Bronchial epithelial cell (primary cell): Measurements from ENCODE around the gene EDN2. TPM values are rescaled to one million over a fixed set of nuclear protein-coding genes. Genes with fewer than 3 reads are reported as not detected.

Experiments used
- DNase-seq: peaks from one replicate; pipeline ENCODE4 v3.0.0-alpha.2; 2010; ENCODE audit warnings: low read depth
- FAIRE-seq: peaks from 2 replicates; lab custom pipeline; 2011; peaks lifted over from hg19 to GRCh38; lab: Jason Lieb, UNC
- H3K27me3 ChIP-seq: 2 replicates; pipeline ENCODE4 v1.5.1; 2011; ENCODE audit warnings: low read length; ENCODE audit not compliant: control insufficient read depth, insufficient read depth
- H3K36me3 ChIP-seq: 2 replicates; pipeline ENCODE4 v1.5.1; 2011; ENCODE audit warnings: low read length; ENCODE audit not compliant: control insufficient read depth, insufficient read depth
- H3K4me3 ChIP-seq: 2 replicates; pipeline ENCODE4 v1.5.1; 2011; ENCODE audit warnings: mild to moderate bottlenecking, low read depth, low read length, control low read depth
- CTCF ChIP-seq: IDR thresholded peaks from 2 replicates; pipeline ENCODE4 v1.5.1; 2011; ENCODE audit warnings: mild to moderate bottlenecking, moderate library complexity, low read length, control low read depth, inconsistent platforms; ENCODE audit not compliant: insufficient read depth, severe bottlenecking
- total RNA-seq: library from RNA; depleted of rRNA; stranded (reverse); fragments of >200 nt; gene quantifications from 2 replicates; pipeline ENCODE4 v1.2.1, GENCODE V29; 2014

The EDN2 gene
- total RNA-seq, 1 donor from 2014 or later, result 1.6 TPM

- DNase-seq, result peak; percentile 67
Observed at GRCh38 chr1:41465741-41466140, 18.7 kb downstream of the EDN2 start.

GRCh38 chr1:41464885-41465284 is 19.6 kb downstream of the EDN2 start:
- DNase-seq (no peak), FAIRE-seq (no peak)
- TF ChIP-seq CTCF, result no peak

More at GRCh38 chr1:41465741-41466140, 18.7 kb downstream of the EDN2 start:
- FAIRE-seq, result no peak
- no peaks in the 10 kb centered on the region for H3K27me3 ChIP-seq
- no peak overlapping the region for H3K4me3 ChIP-seq
- no peak for TF ChIP-seq CTCF
- no peaks in the 10 kb centered on the region for H3K36me3 ChIP-seq

GRCh38 chr1:41463516-41463915 is 21.0 kb downstream of the EDN2 start:
- FAIRE-seq (no peak), DNase-seq (no peak)
- Histone ChIP-seq H3K36me3 (no peaks in the 10 kb centered on the region), H3K4me3 (no peak overlapping the region), H3K27me3 (peaks cover 5% of the 10 kb centered on the region)
- TF ChIP-seq CTCF, result no peak

More at GRCh38 chr1:41464885-41465284, 19.6 kb downstream of the EDN2 start:
- Histone ChIP-seq H3K36me3 (no peaks in the 10 kb centered on the region), H3K4me3 (no peak overlapping the region), H3K27me3 (no peaks in the 10 kb centered on the region)

GRCh38 chr1:41462680-41463004 is 21.8 kb downstream of the EDN2 start:
- DNase-seq, result no peak
- Histone ChIP-seq H3K4me3 (no peak overlapping the region), H3K36me3 (no peaks in the 10 kb centered on the region), H3K27me3 (peaks cover 6% of the 10 kb centered on the region)
- TF ChIP-seq CTCF, result no peak
- no peak for FAIRE-seq

GRCh38 chr1:41461790-41462679 is 22.4 kb downstream of the EDN2 start:
- H3K36me3 ChIP-seq, result no peaks in the 10 kb centered on the region
- FAIRE-seq (no peak), DNase-seq (no peak)
- no peak for TF ChIP-seq CTCF
- no peak overlapping the region for H3K4me3 ChIP-seq
- H3K27me3 ChIP-seq, result peaks cover 7% of the 10 kb centered on the region
